Vagina (tissue), 2 donors: Measurements from ENCODE around the gene SIGLEC10.

Source experiments
- POLR2A ChIP-seq, 2 donors: fragments of 450-650 bp; IDR thresholded peaks; one replicate each; pipeline ENCODE4 v1.6.1; 2017; ENCODE audit warnings: antibody characterized with exemption in 2 of 2, mild to moderate bottlenecking in 2 of 2, moderate library complexity in 2 of 2
- POLR2AphosphoS5 ChIP-seq, 2 donors: sonication (generic); formaldehyde crosslinking; IDR thresholded peaks; one replicate each; pipeline ENCODE4 v1.9.0; 2017; ENCODE audit warnings: antibody characterized with exemption in 2 of 2, mild to moderate bottlenecking in 2 of 2, low read depth in 1 of 2; ENCODE audit not compliant: insufficient read depth in 1 of 2

GRCh38 chr19:51391073-51391611 lies 26.3 kb downstream of the SIGLEC10 start:
- TF ChIP-seq POLR2A (IDR thresholded peaks at IDR 0.05) (no peak), POLR2AphosphoS5 (IDR thresholded peaks at IDR 0.05; ENCODE audit: insufficient read depth in 1 of 2, low read depth in 1 of 2) (no peak)
